Neural crest cell (in vitro differentiated cells): Measurements from ENCODE around the gene ZBP1. TPM values are rescaled to one million over a fixed set of nuclear protein-coding genes. Genes with fewer than 3 reads are reported as not detected.

Experiments
- DNase-seq: peaks from one replicate; pipeline ENCODE4 v3.0.0; 2021; ENCODE audit warnings: low read depth, mixed read lengths, low spot score
- H3K27ac Mint-ChIP-seq: one replicate; pipeline ENCODE4 v1.8.0; 2021; ENCODE audit warnings: mild to moderate bottlenecking, mixed read lengths; ENCODE audit not compliant: unreplicated experiment
- H3K27me3 Mint-ChIP-seq: 2 replicates; pipeline ENCODE4 v1.8.0; 2021; ENCODE audit warnings: low read depth, mild to moderate bottlenecking, mixed read lengths
- H3K36me3 Mint-ChIP-seq: 2 replicates; pipeline ENCODE4 v1.8.0; 2021; ENCODE audit warnings: low read depth, mild to moderate bottlenecking, mixed read lengths
- H3K4me1 Mint-ChIP-seq: 2 replicates; pipeline ENCODE4 v1.8.0; 2021; ENCODE audit warnings: mixed read lengths
- H3K4me3 Mint-ChIP-seq: one replicate; pipeline ENCODE4 v1.8.0; 2021; ENCODE audit warnings: mild to moderate bottlenecking, mixed read lengths
- H3K9me3 Mint-ChIP-seq: 2 replicates; pipeline ENCODE4 v1.8.0; 2021; ENCODE audit warnings: mixed read lengths
- total RNA-seq: library from RNA; stranded (reverse); gene quantifications from 2 replicates; pipeline ENCODE4 v1.2.1, GENCODE V29; 2021
- TF ChIP-seq, protein P1 (sequence below): fragments of 200-600 bp; sonication (generic); conservative IDR thresholded peaks from 2 replicates; pipeline ENCODE4 v1.5.0; 2021; ENCODE audit warnings: antibody characterized with exemption, mild to moderate bottlenecking

The ZBP1 gene
- total RNA-seq, 1 donor from 2014 or later: not detected

DNA sequence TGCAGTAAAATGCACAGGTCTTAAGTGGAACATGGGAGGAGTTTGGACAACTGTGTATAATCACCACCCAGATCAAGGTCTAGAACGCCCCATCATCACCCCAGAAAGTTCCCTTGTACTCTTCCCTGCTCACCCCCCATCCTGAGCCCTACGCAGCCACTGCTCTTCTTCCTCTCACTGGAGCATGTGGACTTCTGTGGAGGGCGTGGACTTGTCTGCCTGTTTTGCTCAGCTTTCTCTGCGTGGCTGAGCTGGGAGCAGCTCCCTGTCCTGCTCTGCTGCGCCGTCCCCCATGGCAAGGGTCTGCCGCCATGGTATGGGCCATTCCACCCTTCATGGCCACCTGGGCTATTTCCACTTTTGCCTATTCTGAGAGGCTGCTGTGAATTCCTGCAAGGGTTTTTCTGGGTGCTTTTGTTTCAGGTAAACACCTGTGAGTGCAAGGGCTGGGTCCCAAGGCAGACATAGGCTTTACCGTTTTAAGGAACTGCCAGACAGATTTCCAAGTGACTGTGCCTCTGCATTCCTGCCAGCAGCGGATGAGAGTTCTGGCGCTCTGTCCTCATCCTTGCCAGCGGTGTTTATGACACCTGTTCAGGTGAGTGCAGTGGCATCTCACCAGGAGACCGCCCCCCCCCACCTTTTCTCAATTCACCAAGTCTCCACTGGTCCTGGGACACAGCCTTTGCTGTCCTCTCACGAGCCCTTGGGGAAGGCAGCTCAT lies 39.6 kb downstream of the ZBP1 start:
- Mint-ChIP-seq H3K27me3 (peaks cover 44% of the 10 kb centered on the region), H3K36me3 (no peaks in the 10 kb centered on the region), H3K4me1 (peaks cover 24% of the 10 kb centered on the region), H3K27ac (peak overlapping the region; percentile 91), H3K4me3 (no peak overlapping the region), H3K9me3 (no peaks in the 10 kb centered on the region)
- no peak for DNase-seq
- TF ChIP-seq, protein P1, sequence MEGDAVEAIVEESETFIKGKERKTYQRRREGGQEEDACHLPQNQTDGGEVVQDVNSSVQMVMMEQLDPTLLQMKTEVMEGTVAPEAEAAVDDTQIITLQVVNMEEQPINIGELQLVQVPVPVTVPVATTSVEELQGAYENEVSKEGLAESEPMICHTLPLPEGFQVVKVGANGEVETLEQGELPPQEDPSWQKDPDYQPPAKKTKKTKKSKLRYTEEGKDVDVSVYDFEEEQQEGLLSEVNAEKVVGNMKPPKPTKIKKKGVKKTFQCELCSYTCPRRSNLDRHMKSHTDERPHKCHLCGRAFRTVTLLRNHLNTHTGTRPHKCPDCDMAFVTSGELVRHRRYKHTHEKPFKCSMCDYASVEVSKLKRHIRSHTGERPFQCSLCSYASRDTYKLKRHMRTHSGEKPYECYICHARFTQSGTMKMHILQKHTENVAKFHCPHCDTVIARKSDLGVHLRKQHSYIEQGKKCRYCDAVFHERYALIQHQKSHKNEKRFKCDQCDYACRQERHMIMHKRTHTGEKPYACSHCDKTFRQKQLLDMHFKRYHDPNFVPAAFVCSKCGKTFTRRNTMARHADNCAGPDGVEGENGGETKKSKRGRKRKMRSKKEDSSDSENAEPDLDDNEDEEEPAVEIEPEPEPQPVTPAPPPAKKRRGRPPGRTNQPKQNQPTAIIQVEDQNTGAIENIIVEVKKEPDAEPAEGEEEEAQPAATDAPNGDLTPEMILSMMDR: no peak

DNA sequence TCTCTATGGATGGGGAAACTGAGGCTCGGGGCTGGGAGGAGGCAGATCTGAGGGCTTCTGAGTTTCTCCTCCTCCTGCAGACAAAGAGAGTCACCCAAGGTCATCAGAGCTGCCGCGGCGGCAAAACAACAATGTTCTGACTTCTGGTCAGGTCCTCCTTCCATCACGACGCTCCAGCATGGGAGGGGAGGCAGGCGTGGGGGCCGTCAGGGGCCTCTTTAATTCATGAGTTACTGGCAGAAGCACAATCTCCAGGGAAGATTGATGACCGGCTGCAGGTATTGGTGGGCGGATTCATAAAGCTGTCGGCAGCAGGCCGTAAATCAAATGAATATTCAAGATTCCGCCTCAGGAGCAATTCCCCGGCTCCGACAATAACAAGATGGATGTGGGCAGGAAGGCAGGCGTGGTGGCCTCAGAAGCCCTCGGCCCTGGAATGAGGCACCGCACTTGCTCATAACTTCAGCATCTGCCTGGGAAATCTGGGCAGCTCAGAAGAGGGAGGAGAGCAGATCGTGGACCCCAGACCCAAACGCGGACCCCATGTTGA lies 40.3 kb downstream of the ZBP1 start:
- Mint-ChIP-seq H3K27ac (peak overlapping the region; percentile 91), H3K36me3 (no peaks in the 10 kb centered on the region), H3K27me3 (peaks cover 39% of the 10 kb centered on the region), H3K4me3 (no peak overlapping the region), H3K9me3 (no peaks in the 10 kb centered on the region), H3K4me1 (peaks cover 24% of the 10 kb centered on the region)
- DNase-seq: no peak
- TF ChIP-seq, protein P1: no peak

DNA sequence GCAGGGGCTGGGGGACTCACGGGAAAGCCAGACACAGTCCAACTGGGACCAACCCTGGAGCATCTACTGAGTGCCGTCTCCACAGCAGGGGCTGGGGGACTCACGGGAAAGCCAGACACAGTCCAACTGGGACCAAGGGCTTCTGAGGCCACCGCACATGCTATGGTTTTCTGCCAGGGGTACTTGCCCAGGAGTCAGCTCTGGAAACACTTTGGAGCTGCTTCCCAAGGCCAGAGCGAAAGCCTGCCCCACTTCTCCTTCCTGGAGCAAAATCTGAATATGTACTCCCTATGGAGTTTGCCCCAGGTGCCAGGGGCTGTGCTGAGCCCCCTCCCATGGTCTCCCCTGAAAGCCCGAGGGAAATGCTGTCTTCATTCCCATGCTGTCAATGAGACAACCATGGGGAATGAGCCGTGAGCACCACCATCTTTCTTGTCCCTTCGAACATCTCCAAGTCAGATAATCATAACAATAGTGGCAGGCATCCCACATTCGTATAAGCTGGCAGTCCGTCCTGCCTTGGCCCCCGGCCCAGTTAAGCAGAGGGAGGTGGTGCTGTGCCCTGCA lies 40.8 kb downstream of the ZBP1 start:
- Mint-ChIP-seq H3K27me3 (peaks cover 34% of the 10 kb centered on the region), H3K36me3 (no peaks in the 10 kb centered on the region), H3K27ac (peak overlapping the region; percentile 52), H3K4me1 (peaks cover 24% of the 10 kb centered on the region), H3K9me3 (no peaks in the 10 kb centered on the region), H3K4me3 (no peak overlapping the region)
- no peak for DNase-seq
- TF ChIP-seq, protein P1: no peak

DNA sequence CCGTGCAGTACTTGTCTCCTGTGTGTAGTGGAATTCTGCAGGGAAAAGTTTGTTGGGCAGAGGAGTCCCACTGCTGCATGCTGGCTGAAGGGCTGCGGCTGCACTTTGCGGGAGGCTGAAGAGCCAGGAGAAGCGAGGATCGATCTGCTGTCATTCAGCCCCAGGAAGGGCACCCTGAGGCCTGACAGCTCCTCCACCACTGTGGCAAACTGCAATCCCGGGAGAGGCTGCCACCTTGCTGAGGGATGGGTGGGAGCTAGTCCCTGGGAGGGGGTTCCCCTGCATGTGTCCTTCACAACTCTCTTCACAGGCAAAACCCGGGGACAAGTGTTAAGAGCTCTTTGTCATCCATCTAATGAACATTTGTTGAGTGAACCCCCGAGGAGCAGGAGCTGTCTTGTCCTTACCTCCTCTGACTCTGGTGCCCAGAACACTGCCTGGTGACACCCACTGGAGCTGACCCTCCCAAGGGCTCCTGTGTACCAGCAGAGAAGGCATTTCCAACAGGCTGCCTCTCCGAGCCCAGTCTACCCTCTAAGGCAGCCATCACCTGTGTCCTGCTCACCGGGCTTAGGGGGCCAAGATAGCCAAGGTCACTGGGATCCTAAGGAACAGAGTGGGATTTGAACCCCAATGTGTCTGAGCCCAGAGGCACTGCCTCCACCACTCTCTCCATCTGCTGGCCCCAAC lies 41.6 kb downstream of the ZBP1 start:
- no peaks in the 10 kb centered on the region for H3K36me3 Mint-ChIP-seq
- no peak overlapping the region for H3K4me3 Mint-ChIP-seq
- TF ChIP-seq, protein P1: no peak
- peaks cover 24% of the 10 kb centered on the region for H3K4me1 Mint-ChIP-seq
- no peaks in the 10 kb centered on the region for H3K9me3 Mint-ChIP-seq
- H3K27ac Mint-ChIP-seq: no peak overlapping the region
- no peak for DNase-seq
- H3K27me3 Mint-ChIP-seq: peaks cover 37% of the 10 kb centered on the region

DNA sequence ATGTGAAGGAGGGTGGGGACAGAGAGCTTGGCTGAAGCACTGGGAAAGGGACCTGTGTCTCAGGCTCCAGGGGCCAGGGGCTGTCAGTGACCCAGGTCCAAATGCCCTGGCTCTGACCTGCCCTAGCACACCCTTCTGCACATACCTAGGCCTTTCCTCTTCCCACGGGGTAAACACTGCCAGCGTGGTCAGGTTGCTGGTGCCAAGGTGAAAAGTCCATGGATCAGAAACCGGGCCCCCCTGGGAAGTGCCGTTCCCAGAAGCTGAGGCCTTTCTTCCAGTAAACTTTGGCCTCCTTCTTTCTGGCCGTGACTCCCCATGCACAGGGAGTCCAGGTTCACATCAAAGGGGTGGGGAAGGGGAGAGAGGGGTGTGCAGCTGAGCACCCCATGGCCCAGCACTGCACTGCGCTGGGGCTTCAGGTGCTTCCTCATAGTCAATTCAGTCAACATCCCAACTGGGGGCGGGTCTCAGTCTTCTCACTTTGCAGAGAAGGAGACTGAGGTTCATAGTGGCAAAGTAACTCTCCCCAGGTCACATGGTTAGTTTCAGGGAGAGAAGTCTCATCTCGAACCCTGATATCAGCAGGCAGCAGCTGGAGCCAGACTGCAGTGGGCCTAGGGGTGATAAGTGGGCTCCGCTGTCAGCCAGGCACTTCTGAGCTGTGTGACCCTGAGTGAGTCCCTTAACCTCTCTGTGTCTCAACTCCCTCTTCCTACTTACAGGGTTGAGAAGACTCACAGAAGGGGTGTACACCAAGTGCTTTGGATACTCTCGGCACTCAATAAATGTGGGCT lies 42.3 kb downstream of the ZBP1 start:
- no peak overlapping the region for H3K27ac Mint-ChIP-seq
- no peaks in the 10 kb centered on the region for H3K9me3 Mint-ChIP-seq
- H3K4me3 Mint-ChIP-seq: no peak overlapping the region
- H3K36me3 Mint-ChIP-seq: no peaks in the 10 kb centered on the region
- TF ChIP-seq, protein P1: no peak
- H3K4me1 Mint-ChIP-seq: peaks cover 25% of the 10 kb centered on the region
- H3K27me3 Mint-ChIP-seq: peaks cover 39% of the 10 kb centered on the region
- DNase-seq: no peak
